22Rv1 (cell line): ENCODE results near the gene RPAIN.
"Not testable (repeated sequence)": the region's sequence is repeated elsewhere in the genome, so short reads cannot be mapped to it uniquely, and the experiment has no call there.

Experiments
- H3K27ac ChIP-seq: fragments of 450-650 bp; 2 replicates; pipeline ENCODE4 v1.5.1; 2017
- ZFX ChIP-seq: fragments of 450-650 bp; IDR thresholded peaks from 2 replicates; pipeline ENCODE4 v1.6.1; 2017; ENCODE audit warnings: antibody characterized with exemption, borderline replicate concordance
- TF ChIP-seq, protein P1 (sequence below): fragments of 450-650 bp; IDR thresholded peaks from 2 replicates; pipeline ENCODE4 v1.5.1; 2017; ENCODE audit warnings: mild to moderate bottlenecking

RPAIN gene

DNA sequence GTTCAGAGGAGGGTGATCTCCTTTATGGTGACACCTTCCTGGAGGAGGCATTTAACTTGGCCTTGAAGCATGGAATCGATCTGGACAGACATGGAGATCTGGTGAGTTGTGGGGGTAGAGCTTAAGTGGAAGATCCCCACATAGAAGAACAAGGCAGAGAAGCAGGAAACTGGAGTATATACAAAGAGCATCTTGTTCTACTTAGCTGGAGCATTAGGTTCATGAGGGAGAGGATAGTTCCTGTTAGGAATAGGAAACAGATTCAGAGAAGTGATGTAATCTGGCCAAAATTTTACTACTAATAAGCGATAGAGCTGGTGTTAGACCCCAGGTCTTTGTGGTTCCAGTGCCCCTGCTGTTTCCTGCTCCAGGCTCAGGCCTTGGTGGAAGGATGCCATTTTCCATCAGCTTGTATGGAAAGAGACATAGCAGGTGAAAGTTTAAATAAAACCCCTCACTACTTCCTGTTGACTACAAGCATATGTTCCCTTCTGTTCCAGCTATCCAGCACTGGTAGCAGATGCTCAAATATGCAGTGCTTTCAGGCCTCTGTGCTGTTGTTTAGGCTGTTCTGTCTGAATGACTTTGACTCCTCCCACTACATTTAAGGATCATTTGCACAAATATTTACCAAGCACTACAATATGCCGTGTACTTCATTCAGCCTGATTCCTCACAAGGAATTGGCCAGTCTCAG is 9.4 kb downstream of the RPAIN start:
- no peak for TF ChIP-seq ZFX
- TF ChIP-seq, protein P1, sequence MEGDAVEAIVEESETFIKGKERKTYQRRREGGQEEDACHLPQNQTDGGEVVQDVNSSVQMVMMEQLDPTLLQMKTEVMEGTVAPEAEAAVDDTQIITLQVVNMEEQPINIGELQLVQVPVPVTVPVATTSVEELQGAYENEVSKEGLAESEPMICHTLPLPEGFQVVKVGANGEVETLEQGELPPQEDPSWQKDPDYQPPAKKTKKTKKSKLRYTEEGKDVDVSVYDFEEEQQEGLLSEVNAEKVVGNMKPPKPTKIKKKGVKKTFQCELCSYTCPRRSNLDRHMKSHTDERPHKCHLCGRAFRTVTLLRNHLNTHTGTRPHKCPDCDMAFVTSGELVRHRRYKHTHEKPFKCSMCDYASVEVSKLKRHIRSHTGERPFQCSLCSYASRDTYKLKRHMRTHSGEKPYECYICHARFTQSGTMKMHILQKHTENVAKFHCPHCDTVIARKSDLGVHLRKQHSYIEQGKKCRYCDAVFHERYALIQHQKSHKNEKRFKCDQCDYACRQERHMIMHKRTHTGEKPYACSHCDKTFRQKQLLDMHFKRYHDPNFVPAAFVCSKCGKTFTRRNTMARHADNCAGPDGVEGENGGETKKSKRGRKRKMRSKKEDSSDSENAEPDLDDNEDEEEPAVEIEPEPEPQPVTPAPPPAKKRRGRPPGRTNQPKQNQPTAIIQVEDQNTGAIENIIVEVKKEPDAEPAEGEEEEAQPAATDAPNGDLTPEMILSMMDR = no peak
- peak overlapping the region; percentile 54 for H3K27ac ChIP-seq

DNA sequence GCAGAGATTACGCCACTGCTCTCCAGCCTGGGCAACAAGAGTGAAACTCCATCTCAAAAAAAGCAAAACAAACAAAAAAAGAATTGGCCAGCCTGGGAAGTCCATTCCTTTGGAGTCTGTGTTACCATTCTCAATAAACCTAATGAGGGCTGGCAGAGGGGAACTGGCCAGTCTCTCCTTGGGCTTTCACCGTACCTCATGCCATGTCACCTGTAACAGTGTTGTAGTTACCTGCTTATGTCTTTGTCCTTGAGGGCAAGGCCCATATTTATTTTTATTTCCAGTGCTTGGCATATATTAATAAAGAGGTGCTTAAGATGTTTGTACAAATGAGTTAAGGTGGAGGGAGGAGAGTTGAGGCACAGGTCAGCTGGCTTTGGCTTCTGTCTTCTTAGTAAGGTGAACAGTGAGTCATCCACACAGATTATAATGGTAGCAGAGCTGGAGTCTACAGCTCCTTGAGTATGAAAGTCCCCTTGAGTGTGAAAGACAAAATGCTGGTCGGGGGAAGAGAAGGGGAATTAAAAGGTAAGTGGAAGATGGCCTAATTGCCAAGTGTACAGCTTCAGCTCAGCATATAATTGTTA is 10.5 kb downstream of the RPAIN start:
- H3K27ac ChIP-seq = peak overlapping the region; percentile 54
- no peak for TF ChIP-seq ZFX
- TF ChIP-seq, protein P1 = no peak

DNA sequence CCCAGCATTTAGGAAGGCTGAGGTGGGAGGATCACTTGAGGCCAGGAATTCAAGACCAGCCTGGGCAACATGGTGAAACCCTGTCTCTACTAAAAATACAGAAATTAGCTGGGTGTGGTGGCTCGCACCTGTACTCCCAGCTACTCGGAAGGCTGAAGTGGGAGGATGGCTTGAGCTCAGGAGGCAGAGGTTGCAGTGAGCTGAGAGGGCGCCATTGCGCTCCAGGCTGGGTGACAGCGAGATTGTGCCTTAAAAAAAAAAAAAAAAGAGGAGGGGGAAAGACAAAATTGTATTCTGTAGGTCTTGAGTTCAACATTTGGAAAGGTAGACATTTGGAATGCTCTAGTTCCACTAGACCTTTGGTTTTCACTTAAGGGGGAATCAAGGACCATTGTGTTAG is 11.3 kb downstream of the RPAIN start:
- H3K27ac ChIP-seq = 0 out of 2 replicates have a peak overlapping the region, but pooled peaks have one; percentile 17
- TF ChIP-seq, protein P1 = peak; percentile 46; the same call in 1 of the 2 replicates

- TF ChIP-seq, protein P1 = no peak
- TF ChIP-seq ZFX = no peak
- peak overlapping the region; percentile 17; the same call in 1 of the 2 replicates for H3K27ac ChIP-seq
Observed at GRCh38 chr17:5431949-5432556, 12.1 kb downstream of the RPAIN start.

DNA sequence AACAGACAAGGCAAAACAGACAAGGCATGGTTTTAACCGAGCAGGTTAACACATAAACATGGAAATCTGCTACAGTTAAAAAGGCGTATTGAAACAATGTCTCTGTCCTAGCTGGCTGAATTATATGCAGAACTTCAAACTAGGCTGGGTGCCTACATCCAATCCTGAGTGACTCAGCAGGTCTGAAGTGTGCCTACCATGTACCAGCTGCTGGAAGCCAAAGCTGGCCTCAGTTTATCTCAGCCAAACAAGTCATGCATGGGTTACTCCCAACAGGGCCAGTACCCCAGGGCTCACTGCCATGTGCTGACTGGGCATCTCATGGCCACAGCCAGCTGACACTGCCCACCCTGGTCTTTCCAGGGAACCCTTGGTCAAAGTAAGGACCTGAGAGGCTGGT is 15.0 kb downstream of the RPAIN start:
- TF ChIP-seq, protein P1 = no peak
- TF ChIP-seq ZFX = no peak
- no peak overlapping the region for H3K27ac ChIP-seq

DNA sequence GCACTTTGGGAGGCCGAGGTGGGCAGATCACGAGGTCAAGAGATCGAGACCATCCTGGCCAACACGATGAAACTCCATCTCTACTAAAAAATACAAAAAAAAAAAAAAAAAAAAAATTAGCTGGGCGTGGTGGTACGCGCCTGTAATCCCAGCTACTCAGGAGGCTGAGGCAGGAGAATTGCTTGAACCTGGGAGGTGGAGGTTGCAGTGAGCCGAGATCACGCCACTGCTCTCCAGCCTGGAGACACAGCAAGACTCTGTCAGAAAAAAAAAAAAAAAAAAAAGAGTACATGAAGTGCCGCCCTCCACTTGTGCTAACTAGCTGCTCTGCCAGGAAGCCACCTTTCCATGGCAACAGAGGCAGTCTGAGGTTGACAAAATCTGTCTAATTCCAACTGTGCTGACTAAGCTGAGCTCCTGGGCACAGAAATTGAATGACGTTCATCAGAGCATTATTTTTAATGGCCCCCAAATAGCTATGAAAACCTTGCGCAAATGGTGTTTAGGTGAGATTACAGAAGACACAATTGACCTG is 15.9 kb downstream of the RPAIN start:
- not testable (repeated sequence) for H3K27ac ChIP-seq

DNA sequence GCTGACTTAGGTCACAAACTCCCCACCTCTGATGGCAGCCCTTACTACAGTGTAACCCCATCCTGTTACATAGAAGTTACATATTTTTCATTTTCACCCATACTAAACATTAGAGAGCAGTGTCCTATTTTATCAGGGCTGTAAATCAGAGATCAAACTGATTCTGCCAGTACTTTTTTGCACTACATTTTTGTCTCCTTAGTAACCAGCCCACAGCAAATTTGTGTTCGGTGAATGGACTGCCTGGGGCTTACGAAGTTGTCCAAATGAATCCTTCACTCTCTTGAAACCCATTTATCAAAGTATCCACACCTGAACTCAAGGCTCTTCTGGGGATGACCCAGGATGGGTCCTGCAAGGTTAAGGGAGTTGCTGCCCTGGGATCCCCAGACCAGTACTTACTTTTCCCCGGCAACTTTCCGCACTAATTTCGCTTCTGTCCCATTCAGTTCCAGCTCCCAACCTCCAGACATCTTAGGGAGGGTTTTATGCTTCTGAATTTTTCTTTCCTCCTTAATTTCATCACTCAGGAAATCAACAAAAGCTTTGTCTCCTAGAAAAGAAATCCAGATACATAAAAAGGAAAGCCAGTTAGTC is 17.8 kb downstream of the RPAIN start:
- TF ChIP-seq, protein P1 = no peak

More for the DNA sequence above, 17.8 kb downstream of the RPAIN start:
- peak overlapping the region; percentile 74 for H3K27ac ChIP-seq
